B cell (primary cell): ENCODE data around the gene ADH6.

Experiments
- CTCF ChIP-seq: fragments of 200-600 bp; IDR thresholded peaks from one replicate; pipeline ENCODE4 v1.8.0; 2022; ENCODE audit warnings: antibody characterized with exemption, mild to moderate bottlenecking
- EZH2 ChIP-seq: IDR thresholded peaks from 2 replicates; pipeline ENCODE4 v1.6.1; 2012; ENCODE audit warnings: borderline replicate concordance, low read depth, mild to moderate bottlenecking, moderate library complexity, low read length; ENCODE audit not compliant: insufficient read depth, poor library complexity, severe bottlenecking

GRCh38 chr4:99252746-99253145, 33.7 kb upstream of the ADH6 start:
- no peak for TF ChIP-seq CTCF
- TF ChIP-seq EZH2: no peak
